ENCODE results near the gene SCN10A.
A peak's percentile ranks its signal among the peaks of the same experiment; 100 is the strongest.

Gene SCN10A

DNA sequence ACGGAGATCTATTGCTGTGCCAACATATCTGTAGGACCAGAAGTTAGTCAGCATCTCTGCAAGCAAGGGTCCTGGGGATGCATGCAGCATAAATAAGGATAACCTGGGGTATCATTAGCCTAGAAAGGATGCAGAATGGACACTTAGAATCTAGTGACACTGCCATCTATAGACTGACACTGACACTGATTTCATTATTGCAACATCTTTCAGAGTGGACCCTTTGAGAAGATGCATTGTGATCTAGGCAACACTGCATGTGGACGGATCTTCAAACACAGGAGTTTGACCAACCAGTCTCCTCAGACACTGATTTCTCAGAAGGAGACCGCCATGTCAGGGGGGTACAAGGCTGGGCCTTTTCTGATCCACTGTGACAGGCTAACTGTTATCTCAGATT lies 52.4 kb downstream of the SCN10A start:
- no peak for DNase-seq

DNA sequence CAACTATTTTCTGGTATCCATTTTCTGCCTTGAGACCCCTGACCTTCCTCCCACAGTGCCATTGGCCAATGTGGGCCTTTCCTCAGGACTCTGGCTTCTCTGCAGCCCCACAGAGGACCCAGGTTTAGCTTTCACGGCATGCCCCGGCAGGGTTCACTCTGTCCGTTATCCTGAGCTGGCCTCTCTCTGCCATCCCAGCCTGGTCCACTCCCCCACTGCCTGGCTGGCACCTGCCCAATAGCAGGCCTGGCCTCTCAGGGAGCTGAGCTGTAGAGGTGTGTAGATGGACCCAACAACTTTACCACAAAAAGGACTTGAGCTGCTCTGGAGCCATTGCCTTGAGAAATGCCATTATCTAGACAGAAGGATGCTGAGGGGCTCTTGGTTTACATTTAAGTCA lies 57.5 kb downstream of the SCN10A start:
- no peak for DNase-seq

DNA sequence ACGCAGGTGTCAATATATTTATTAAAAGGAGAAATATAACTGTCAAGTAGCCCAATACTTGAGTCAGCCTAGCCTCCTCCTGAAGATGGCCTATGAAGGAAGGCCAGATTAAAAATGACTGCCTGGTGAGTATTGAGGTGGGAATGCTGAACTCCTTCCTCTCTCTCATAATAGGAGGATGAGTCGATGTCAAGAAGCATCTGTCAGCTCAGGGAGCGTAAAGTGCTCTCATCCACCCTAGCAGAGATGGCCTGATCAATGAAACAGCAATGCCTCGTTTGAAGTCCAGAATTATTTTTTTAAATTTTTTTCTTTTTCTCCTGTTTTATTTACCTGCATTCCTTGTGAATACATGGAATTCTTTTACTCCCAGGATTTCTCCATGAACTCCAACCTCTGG lies 58.3 kb downstream of the SCN10A start:
- no peak for DNase-seq

DNA sequence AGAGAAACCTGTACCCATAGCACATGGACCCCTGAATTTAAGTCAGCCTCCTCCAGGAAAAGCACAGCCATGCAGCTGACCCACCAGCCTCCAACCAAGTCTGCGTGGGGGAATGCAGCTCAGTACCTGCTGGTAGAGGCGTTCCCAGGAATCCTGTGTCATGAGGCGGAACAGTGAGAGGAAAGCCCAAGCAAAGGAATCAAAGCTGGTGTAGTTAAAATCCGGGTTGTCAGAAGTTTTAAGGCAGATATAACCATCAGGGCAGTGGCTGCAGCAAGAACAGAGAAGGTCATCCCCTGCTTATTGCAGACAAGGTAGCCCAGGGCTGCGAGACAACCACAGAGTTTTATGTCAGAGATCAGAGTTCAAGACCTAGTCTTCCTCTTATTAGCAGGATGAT lies 59.1 kb downstream of the SCN10A start:
- DNase-seq = no peak

DNA sequence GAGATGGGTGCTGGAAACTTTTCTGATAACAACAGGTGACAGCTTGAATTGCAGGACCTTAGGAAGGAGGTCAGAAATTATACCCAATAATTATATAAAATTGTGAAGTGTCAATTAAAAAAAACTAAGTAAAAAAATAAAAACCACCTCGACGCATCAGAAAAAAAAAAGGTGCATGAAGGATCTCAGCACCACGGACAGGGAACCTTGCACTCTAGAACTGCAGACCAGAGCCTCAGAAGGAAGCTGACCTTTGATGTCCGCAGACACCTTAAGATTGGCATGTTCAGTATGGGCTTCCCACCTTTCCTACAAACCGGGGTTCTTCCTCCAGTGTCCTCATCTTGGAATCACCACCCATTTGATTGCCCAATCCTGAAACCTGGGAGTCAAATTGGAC lies 60.9 kb downstream of the SCN10A start:
- no peak for DNase-seq

DNA sequence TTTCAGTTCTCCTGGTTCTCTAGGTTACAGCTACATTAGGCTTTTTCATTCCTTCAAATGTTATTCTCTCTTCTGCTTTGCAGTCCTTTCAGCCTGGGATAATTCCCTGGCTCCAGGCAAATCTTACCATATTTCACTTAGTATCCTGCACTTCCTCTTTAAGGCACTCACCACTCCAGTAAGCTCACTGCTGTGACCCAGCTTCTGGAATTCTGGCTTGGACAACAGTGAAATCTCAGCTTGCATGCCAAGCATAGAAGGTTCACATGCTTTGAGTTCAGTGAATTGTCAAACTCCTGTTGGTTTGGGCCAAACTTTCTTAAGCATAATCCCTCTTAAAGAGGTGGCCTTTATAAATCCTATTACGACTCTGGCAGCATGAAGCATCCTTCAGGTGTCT lies 69.4 kb downstream of the SCN10A start:
- DNase-seq = no peak

DNA sequence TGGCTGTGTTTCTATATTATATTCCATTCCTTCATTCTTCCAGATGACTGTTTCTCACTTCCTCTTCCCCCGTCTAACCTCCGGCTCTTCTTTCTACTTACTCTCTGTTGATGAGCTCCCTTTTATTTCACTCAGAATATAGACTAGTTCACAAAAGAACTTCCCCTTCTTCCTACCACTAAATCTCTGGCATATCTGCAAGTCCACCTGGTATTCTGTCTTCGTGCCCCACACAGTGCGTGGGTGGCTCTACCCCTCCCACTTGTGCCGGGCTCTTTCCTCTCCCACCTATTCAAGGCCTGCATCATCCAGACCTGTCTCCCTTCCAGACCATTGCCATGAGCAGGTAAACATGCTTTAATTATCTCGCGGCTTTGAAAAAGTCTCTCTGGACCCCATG lies 73.0 kb downstream of the SCN10A start:
- no peak for DNase-seq

DNA sequence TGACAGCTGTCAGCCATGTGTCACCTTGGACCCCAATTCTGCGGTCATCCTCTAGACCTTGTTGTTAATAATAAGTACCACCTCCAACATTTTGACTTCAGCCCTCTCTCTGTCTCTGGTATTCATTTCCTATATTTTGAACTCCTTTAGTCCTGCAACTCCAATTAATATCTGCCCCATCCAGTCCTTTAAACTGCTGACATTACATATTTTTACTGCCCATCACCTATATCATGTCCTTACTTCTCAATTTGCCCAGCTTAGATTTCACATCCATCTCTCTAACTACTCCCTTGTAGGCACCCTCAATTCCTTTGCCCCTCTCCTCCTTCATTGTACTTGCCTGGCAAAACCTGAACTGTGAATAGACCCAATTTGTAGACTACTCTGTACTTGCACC lies 73.5 kb downstream of the SCN10A start:
- DNase-seq = no peak

DNA sequence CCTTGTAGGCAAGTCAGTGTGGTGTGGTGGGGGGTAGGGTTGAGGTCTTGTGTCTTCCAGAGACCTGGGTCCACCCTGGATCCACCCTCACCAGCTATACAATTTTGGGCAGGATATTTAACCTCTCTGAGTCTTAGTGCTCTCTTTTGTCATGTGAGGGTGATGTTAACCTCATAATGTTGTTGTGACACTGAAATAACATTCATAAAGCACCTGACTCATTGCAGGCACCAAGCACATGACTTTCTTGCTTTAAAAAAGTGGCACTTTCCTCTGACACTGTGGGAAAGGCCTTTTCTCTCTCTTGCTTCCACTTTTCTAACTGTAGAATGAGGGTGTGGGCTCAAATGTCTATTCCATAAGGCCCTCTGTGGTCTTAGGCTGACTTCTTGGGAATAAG lies 75.5 kb downstream of the SCN10A start:
- no peak for DNase-seq

DNA sequence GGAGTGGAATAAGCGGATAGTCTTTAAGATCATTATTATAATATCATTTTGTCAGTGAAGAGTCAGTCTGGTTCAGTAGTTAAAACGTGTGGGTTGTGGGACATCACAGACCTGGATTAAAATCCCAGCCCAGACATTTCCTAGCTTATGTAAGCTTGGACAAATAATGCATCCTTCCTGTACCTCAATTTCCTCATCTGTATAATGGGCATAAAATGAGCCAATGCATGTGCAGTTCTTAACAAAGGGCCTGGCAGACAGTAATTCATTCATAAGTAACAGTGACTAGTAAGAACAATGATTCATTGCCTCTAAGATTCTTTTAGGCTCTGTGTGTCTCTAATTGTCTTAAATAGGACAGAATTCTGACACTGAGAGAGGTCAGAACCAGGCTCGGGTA lies 76.1 kb downstream of the SCN10A start:
- no peak for DNase-seq

DNA sequence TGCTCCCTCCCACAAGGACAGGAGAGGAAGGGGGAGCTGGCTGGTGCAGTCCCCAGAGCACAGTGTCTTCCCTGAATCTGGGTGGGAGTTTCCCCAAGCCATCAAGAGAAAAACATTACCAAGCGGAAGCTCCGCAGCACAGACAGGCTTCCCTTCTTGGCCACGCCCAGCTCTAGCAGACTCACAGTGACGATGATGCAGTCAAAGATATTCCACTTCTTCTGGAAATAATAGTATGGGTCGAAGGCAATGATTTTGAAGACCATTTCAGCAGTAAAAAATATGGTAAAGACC lies 76.7 kb downstream of the SCN10A start:
- no peak for DNase-seq

DNA sequence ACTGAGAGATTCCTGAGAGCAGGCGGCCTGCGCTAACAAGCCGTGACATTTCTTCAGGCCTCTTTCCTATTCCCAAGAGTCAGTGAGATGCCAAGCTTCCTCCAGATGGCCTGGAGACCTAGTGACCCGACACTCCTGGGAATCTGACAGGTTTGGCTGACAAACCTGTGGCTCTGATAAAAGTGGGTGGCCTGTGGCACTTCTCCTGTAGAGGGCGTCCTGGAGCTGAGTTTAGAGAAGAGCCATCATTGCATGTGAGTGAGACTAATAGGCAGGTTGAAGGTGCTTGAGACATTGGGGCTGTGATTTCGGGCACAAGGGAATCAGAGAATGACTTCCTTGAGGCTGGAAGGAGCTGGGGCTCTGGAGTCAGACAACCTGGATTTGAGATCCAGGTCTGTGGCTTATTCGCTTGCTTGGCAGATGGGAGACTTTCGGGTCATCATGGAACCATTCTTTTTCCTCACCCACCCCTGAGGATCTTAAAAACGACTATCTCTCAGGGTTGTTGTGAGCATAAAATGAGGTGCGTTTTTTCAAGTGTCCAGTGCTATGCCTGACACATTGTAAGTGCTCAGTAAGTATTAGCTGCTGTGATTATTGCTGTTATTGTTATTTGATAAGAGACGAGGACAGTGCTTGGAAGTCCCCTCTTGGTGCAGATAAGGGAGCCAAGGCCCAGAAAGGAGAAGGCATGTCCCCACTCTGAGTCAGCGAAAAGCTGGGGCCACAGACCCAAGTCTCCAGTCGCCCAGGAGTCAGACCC lies 77.2 kb downstream of the SCN10A start:
- DNase-seq = peak; percentile 0

DNA sequence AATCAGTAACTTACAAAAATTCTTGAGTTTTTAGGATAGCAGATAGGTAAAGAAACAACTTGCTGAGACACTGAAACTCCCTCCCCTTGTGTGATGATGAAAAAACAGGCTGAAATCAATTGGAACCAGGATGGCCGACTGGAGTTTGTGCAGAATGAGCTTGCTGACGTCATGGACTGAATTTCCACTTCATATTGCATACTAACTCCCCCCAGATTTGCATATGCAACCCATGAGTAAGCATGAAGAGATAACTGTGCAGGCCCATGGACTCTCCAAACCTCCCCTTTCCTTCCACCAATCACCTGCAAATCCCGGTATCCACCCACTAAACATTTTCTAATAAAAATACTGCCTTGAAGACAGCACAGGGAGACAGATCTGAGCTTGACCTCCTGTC lies 84.5 kb downstream of the SCN10A start:
- DNase-seq = no peak

DNA sequence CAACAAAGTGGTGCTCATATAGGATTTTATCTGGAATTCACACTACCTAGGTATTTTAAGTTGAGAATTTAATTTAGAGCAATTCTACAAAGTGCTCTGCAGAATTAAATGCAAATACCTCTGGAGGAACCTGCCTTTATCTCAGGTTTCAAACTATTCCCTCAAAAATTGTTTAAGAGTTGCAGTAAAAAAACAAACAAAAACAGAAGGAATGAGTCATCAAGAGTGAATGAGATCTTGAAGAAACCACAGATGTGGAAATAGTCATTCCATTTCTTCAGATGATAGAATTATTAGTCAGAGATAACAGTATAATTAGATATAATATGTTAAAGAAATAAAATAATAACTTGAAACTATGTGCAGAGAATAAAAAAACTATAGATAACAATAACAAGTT lies 85.7 kb downstream of the SCN10A start:
- no peak for DNase-seq

DNA sequence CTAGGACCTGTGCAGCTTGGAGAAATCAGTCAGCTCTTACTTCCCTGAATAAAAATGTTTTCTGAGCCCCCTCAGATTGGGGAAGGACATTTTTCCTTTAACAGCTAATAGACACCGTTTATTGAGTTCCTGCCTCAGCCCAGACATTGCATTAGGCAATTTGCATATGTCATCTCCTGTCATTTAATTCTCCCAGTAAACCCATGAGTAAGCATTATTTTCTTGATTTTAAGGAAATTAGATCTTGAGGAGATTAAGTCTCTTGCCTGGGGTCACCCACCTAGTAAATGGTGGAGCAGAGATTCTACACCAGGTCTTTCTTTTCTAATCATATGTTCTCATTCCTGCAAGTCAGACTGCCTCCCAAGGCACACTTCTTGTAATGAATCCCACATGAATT lies 88.0 kb downstream of the SCN10A start:
- DNase-seq = no peak

DNA sequence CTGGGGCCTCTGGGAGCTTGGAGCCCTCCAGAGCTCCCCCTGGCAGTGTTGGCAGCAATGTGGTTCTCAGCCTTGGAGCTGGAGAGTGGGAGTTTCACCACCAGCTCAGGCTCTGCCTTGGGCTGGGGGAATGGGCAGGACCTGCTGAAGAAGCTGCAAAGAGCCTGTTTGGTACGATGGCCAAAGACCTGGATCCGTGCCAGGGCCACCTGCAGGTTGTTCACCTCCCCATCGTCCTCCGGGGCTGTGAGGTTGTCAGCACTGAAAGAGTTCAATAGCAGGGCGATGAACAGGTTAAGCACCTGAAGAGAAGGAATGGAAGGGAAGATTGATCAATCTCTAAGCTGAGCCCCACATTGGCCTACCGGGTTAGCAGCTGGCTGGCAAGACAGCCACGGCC lies 89.3 kb downstream of the SCN10A start:
- no peak for DNase-seq

DNA sequence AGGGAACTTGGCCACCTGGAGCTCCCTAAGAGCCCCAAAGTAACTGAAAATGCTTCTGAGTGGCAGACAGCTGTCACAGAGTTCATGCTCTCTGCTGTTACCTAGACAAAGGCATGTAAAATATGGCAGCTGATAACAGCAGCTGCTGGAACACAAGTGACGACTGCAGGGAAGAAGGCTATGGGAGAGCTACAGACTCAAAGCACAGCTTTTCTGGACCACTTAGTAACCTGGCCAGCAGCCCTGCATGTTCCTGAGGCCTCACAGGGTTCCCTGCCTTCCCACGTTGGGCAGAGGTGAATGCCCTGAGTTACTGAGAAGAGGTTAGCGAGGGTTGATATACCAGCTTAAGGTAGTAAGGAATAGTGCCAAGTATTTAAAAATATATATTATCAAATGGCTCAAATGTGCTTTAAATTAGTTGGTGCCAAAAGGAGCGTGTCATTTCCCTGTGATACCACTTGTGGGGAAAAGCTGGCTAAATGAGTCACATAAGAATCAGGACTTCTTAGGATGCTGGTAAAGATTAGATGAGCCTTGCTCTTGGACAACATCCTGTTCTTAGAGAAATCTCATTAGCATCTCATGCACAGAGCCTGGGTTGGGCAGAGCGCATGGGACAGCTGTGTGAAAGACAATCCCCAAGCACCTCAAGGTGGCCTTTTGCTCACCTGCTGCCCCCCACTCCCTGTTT lies 90.1 kb downstream of the SCN10A start:
- DNase-seq = no peak

DNA sequence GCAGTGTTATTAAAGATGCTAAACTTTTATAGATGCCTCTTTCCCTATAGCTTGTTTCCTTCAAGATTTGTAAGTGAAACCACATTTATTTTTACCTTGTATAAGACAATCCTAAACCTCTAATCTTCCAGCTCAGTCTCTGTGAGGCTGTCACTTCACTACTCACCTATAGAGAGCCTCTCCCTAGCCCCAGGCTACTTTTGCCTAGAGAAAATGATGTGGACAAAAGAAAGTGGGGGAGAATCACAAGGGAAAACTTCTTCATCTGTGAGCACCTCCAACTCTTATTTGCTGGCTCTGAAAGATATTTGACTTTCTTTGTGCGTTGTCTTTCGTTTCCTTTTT lies 91.7 kb downstream of the SCN10A start:
- no peak for DNase-seq

DNA sequence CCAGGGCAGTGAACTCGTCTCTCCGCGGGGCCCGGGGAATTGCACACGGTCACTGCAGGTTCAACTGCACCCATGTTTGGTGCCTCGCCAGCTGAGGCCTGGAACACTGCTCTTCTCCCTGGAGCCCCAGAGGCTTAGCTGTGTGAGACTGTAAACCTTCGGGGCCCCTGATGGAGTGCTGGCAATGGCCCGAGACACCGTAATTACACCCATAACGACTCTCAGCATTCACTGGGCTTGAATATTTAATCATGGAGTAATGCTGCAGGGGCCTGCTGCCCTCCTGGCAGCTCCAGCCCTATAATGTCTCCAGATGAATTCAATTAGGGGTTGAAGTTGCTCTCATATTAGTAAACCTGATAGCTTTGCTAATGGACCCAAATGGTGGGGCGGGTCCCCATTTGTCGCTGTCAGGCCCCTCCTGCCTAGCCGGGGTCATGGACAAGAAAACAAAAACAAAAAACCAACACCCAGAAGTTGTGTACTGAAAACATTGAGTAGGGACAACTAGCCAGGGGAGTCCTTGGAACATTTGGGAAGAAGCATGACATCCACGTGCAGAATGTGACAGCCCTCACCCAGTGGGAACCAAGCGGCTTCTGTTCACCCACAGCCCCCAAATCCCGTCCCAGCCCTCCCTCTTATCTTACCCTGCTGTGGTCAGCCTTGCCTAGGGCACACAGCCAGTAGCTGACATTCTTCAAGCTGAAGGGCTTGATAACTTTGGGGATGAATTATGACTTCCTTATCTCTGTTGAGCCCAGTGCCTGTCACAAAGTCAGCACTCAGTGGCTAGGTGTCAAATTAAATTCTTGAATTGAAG lies 92.2 kb downstream of the SCN10A start:
- peak; percentile 0 for DNase-seq

DNA sequence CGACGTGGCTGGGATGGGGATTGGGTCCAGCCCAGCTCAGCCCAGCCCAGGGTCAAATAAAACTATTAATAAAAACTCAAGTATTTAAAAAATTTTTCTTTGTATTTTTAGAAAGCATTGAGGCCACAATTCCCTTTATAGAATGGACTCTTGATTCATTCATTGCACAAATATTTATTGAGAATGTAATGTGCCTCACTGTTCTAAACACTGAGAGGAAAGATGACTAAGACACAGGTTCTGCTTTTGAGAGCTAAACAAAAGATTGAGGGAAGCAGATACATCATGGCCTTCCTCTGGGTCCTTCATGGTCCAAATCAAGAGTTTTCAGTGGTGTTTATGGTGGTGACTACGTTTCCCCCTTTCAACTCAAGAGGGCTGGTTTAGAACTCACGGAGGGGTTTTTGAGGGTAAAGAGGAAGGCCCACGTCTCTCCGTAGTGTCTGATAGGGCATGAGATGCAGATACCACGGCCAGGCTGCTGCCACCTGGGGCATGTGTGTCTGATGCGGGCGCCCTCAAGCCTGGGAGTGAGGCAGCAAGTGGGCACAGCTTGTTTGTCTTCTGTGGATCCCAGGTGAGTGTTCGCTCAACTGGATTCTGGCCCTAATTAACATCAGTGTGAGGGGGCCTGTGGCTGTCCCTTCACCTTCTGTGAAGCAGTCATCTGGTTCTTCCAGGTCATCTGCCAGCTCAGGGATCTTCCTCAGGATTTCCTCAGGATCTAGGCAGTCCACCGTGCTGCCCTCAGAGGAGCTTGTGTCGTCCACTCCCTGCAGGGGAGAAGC lies 93.0 kb downstream of the SCN10A start:
- no peak for DNase-seq

DNA sequence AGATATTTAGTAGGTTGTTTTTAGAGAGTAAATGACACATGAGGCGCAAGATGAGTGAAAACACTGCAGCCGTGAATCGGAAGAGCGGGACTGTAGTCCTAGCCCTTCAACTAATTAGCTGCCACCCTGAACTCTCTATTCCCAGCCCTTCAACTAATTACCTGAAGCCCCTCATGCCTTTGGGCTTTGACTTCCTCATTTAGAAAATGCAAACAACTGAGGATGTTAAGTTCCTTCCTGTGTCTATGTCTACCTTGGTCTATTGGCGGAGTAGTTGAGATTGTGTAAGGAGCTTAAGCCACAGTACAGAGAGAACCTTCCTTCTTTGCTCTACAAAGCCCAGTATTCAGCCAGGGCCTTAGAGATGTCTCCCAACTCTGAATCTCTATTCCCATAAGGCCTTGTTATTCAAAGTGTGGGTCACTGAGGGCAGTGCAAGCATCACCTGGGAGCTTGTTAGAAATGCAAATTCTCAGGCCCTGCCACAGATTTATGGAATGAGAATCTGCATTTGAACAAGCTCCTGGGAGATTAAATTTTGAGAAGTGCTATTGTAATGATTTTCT lies 94.7 kb downstream of the SCN10A start:
- no peak for DNase-seq

DNA sequence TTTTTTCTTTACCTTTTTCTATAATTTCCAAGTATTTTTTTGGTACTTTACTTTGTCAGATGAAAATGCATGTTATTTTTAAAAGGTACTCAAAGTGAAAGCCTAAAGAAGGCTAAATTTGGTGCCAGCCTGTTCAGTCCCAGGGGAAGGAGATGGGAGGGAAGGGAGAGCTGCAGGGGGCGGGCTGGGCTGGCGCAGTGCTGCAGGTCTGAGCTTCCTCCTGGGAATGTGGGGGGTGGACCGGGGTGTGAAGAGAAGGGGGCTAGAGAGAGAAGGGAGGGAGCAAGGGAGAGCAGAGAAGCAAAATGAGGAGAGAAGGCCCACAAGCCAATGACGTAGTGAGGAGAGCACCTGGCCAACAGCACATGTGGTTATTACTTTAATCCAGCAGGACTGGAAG lies 95.6 kb downstream of the SCN10A start:
- DNase-seq = no peak
